Skin of body (tissue), 2 donors: ENCODE data around the gene SMPD1. TPM values are rescaled to one million over a fixed set of nuclear protein-coding genes. Genes with fewer than 3 reads are reported as not detected.

Experiments used
- DNase-seq: peaks from one replicate; lab custom pipeline; 2025; lab: John Stamatoyannopoulos, UW
- total RNA-seq: library from RNA; depleted of rRNA; stranded (reverse); fragments of >200 nt; gene quantifications from one replicate; pipeline ENCODE4 v1.2.3, GENCODE V29; 2014

The SMPD1 gene
- total RNA-seq, 1 donor from 2014 or later: 9.6 TPM

- DNase-seq: no peak
These were observed 23.5 kb downstream of the SMPD1 start for GRCh38 chr11:6413791-6414201.

DNA sequence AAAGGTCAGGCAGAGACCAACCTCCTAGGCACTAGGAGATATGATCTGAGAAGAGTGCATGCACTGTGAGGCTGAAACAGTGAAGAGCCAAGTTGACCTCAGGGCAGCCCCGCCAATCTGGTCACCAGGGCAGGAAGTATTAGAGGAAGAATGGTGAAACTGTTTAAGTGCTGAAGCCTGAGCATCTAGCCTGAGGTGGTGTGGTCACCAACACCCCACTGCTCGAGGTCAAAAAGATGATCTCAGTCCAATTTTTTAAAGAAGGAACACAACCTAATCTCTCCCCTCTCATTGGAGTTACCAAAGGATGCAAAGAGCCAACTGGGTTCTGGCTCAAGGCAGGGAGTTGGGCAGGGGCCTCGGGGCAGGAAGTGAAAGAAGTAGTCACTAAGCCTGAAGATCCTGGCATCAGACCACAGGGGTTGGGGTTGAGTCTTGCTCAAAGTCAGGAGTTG lies 24.6 kb downstream of the SMPD1 start:
- DNase-seq: no peak

GRCh38 chr11:6415797-6416196 lies 25.5 kb downstream of the SMPD1 start:
- no peak for DNase-seq

- DNase-seq: no peak
These were observed 27.8 kb downstream of the SMPD1 start for GRCh38 chr11:6417907-6418556.

GRCh38 chr11:6418557-6419008 lies 28.3 kb downstream of the SMPD1 start:
- no peak for DNase-seq

GRCh38 chr11:6419009-6419631 lies 28.8 kb downstream of the SMPD1 start, which contains the start of gene APBB1:
Gene APBB1 (minus strand): TSS chr11:6419094. CDS start chr11:6411347, 7,747 bp downstream.
- peak; percentile 53 for DNase-seq

DNA sequence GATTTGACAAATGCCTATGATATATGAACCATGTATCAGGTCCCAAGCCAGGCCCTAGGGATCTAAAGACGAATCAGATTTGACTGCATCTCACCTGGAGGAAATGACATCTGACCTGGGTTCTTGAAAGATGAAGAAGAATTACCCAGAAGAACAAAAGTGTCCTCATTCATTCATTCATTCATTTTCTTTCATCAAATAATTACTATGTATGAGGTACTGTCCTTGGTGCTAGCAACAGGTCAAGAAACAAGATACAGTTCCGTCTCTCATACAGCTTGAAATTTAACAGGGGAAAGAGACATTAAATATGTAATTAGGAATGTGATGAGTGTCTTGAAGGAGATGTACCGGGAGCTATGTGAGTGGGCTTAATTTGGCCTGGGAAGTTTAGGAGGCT lies 30.4 kb downstream of the SMPD1 start:
- DNase-seq: no peak

DNA sequence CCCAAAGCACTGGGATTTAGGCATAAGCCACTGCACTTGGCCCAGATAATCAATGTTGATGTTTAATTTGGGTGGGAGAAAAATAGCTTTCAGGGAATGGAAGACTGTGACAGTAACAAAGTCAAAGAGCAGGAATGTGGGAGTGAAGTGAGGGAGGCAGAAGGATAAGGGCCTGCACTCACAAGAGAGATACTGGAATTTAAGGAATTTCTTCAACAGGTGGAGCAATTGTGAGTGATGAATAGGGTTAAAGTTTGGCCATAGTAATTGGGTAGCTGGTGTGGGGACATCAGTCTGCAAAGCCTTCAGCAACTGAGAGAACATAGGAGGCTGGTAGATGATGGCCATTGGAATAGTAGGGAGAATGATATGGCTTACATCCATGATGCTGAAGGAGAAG lies 37.2 kb downstream of the SMPD1 start:
- no peak for DNase-seq

DNA sequence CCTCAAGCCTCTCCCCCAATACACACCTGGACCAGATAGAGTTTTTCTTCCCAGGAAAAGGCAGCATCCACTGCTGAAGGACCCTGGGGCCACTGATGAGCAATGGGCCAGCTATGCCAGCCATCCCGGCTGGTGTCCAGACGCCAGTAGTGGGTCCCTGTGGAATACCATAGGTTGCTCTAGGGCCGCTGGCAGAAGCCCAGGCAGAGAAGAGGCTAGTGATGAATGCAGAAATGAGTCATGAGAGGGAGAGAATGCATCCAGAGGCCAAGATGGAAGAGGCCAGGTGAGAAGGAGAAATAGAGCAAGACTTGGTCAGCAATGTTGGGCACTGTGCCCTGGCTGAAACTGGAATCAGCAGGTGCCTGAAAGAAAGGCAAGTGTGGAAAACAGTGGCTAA lies 41.6 kb downstream of the SMPD1 start:
- DNase-seq: no peak

DNA sequence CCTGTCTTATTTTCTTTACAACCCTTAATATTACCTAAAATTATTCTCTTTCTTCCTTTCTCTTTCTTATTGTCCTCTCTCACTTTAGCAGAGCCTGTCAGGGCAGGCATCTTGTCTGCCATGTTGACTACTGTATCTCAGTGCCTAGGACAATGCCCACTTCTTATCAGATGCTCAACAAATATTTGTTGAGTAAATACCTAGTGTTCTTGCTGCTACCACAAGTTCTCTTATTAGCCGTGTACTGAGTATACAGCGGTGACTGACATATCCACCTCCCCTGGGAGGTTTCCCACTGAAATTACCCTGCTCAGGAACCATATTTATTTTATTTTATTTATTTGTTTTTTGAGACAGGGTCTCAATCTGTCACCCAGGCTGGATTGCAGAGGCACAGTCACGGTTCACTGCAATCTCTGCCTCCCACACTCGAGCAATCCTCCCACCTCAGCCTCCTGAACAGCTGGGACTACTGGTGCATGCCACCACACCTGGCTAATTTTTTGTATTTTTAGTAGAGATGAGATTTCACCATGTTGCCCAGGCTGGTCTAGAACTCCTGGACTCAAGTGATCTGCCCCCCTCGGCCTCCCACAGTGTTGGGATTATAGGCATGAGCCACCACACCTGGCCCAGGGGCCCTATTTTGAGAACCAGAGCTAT lies 43.9 kb downstream of the SMPD1 start:
- DNase-seq: no peak

GRCh38 chr11:6437423-6437822 lies 47.1 kb downstream of the SMPD1 start:
- no peak for DNase-seq

DNA sequence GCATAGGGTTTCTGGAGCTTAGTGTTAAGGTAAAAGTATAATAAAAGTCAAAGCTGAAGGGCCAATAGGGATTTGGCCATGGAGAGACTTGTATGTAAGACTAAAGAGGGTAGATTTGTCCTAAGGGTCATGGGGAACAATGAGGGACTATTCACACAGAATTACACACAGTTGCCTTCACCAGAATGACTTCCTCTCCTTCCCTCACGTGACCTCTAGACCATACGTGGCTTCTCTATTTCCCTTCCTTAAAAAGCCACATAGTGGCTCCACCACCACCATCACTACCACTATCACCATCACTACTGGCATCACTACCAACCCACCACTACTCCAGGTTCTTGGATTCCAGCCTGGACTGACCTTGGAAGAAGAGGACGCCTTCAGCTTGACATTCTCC lies 47.7 kb downstream of the SMPD1 start:
- no peak for DNase-seq

DNA sequence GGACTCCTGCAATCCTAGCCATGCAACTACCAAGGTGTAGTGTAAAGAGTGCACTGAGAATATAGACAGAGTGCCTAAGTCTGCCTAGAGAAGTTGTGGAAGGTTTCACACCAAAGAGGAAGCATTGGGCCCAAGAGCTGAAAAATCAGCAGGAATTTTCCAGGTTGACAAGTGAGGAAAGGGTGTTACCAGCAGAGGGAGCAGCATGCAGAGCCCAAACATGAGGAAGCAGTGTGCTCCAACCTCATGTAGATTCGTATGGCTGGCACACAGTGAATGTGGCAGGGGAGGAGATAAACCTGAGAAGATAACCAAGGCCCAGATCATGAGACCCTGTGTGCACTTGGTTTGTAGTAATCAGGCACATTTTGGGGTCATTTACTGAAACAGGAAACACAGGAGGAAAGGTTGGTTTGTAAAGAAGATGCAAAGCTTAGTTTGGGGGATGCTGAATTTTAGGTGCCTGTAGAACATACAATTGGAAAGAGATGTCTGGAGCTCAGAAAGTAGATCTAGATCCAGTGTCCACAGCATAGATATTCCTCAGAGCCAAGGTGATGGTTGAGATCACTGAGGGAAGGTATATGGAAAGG lies 48.8 kb downstream of the SMPD1 start:
- DNase-seq: peak; percentile 9

- DNase-seq: no peak
These were observed 50.7 kb downstream of the SMPD1 start, which contains the start of gene HPX for GRCh38 chr11:6440906-6441358. Gene HPX (minus strand): TSS chr11:6440987. CDS start chr11:6440963, 24 bp downstream.

DNA sequence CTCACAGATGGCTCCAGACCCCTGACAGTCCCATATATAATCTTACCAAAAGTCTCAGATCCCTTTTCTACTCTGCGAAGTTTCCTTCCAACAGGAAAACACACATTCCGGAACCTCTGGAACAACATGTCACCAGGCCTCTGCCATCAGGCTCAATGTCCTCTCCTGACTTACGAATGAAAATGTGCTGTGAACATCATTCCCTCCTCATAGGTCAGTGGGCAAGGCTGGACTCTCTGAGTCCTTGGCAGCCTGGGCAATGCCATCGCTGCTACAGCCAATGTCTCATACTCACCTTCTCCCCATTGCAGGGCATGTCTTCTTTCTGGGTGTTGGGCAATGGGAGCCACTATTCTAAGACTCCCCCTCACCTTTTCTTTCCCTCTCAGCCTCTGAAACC lies 52.2 kb downstream of the SMPD1 start:
- DNase-seq: no peak

DNA sequence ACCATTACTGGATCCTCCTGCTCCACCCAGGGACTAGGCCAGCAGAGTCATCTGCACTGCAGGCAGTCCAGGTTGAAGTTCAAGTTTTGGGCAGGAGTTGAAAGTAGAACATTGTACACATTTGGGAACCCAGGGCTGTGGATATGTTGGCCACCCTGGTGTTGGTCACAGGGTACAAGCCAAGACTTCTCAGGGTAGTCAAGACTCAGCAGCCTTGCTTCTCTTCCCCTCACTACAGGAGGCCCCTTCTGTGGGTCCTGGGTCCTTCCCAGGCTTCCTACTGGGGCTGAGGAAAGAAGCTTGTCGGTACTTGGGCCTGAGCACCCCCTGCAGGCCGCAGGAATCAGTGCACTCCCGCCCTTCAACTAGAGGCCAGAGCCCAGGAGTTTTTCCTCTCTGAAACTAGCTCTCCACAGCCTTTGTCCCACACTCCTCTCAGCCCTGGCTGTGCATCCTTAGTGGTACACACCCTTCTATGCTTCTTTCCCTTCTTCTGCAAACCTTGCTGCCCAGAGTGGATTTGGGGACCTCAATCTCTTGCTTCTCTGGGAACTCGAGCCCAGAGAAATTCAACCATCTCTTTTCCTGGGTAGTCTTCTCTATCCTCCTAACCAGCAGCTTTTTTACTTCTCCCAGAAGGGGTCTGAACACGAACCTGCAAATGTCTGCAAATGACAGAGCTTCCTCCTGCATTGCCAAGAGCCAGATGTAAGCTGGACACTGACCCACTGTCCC lies 53.2 kb downstream of the SMPD1 start:
- peak; percentile 9 for DNase-seq

Other genes starting within 250 kb of the SMPD1 start
- not detected for gene OR52B2, start 220.1 kb upstream of the SMPD1 start, total RNA-seq
- gene OR52W1, start 191.2 kb upstream of the SMPD1 start, total RNA-seq: not detected
- not detected for gene C11orf42, start 184.9 kb upstream of the SMPD1 start, total RNA-seq
- 17.9 TPM for gene FHIP1B, start 155.8 kb upstream of the SMPD1 start, total RNA-seq
- 0.49 TPM for gene CNGA4, start 151.4 kb upstream of the SMPD1 start, total RNA-seq
- gene CCKBR, start 130.6 kb upstream of the SMPD1 start, total RNA-seq: 0.69 TPM
- 23.8 TPM for gene CAVIN3, start 70.0 kb upstream of the SMPD1 start, total RNA-seq
- gene APBB1, start 28.6 kb downstream of the SMPD1 start, total RNA-seq: 16.5 TPM
- gene HPX, start 50.5 kb downstream of the SMPD1 start, total RNA-seq: 1.9 TPM
- 21.4 TPM for gene TRIM3, start 83.5 kb downstream of the SMPD1 start, total RNA-seq
- gene ARFIP2, start 90.9 kb downstream of the SMPD1 start, total RNA-seq: 28.6 TPM
- 21.7 TPM for gene TIMM10B, start 91.0 kb downstream of the SMPD1 start, total RNA-seq
- 7.0 TPM for gene DNHD1, start 106.8 kb downstream of the SMPD1 start, total RNA-seq
- 11.3 TPM for gene RRP8, start 213.1 kb downstream of the SMPD1 start, total RNA-seq
- gene ILK, start 213.3 kb downstream of the SMPD1 start, total RNA-seq: 104 TPM
- gene TAF10, start 221.7 kb downstream of the SMPD1 start, total RNA-seq: 15.3 TPM
- 29.9 TPM for gene TPP1, start 228.9 kb downstream of the SMPD1 start, total RNA-seq